K562 (cell line): ENCODE data around the gene LYPLA2. TPM values are rescaled to one million over a fixed set of nuclear protein-coding genes. Genes with fewer than 3 reads are reported as not detected.

Experiments used
- ADNP ChIP-seq: fragments of 200-800 bp; sonication (Bioruptor generic); IDR thresholded peaks from 2 replicates; pipeline ENCODE4 v1.6.1; 2016; ENCODE audit warnings: missing genetic modification characterization, missing compliant biosample characterization
- CREB3 ChIP-seq: fragments of 450-650 bp; conservative IDR thresholded peaks from 2 replicates; pipeline ENCODE4 v1.6.1; 2016; ENCODE audit warnings: missing genetic modification characterization, low read depth, mild to moderate bottlenecking, missing compliant biosample characterization, moderate library complexity
- DEAF1 ChIP-seq: fragments of 450-650 bp; formaldehyde crosslinking; IDR thresholded peaks from 2 replicates; pipeline ENCODE4 v1.4.0; 2020; ENCODE audit warnings: mild to moderate bottlenecking, moderate library complexity
- GABPB1 ChIP-seq: sonication (generic); formaldehyde crosslinking; IDR thresholded peaks from 2 replicates; pipeline ENCODE4 v1.8.0; 2022; ENCODE audit warnings: mild to moderate bottlenecking, missing genetic modification reagents
- HCFC1 ChIP-seq: IDR thresholded peaks from 2 replicates; pipeline ENCODE4 v1.6.1; 2012; ENCODE audit warnings: low read depth, low read length, improper control_type of control experiment
- LCOR ChIP-seq: sonication (generic); formaldehyde crosslinking; IDR thresholded peaks from 2 replicates; pipeline ENCODE4 v1.8.0; 2022; ENCODE audit warnings: mild to moderate bottlenecking, missing genetic modification reagents
- MXI1 ChIP-seq: IDR thresholded peaks from 2 replicates; pipeline ENCODE4 v1.6.1; 2011; ENCODE audit warnings: low read depth, mild to moderate bottlenecking, improper control_type of control experiment, low read length
- NR3C1 ChIP-seq: sonication (generic); formaldehyde crosslinking; IDR thresholded peaks from 2 replicates; pipeline ENCODE4 v1.8.1; 2022; ENCODE audit warnings: missing genetic modification reagents
- TFAM ChIP-seq: fragments of 250-450 bp; sonication (Bioruptor Pico); conservative IDR thresholded peaks from 2 replicates; pipeline ENCODE4 v1.5.0; 2021; ENCODE audit warnings: mild to moderate bottlenecking, moderate library complexity
- VEZF1 ChIP-seq: fragments of 200-800 bp; sonication (Bioruptor generic); IDR thresholded peaks from 2 replicates; pipeline ENCODE4 v1.6.1; 2017; ENCODE audit warnings: missing genetic modification characterization, missing compliant biosample characterization
- ZBTB49 ChIP-seq: sonication (generic); formaldehyde crosslinking; IDR thresholded peaks from 2 replicates; pipeline ENCODE4 v1.8.0; 2022; ENCODE audit warnings: missing genetic modification reagents, mild to moderate bottlenecking, borderline replicate concordance
- ZNF143 ChIP-seq: sonication (generic); formaldehyde crosslinking; IDR thresholded peaks from 2 replicates; pipeline ENCODE4 v1.9.0; 2022; ENCODE audit warnings: mild to moderate bottlenecking, missing genetic modification reagents
- ZNF830 ChIP-seq: fragments of 250-450 bp; sonication (Bioruptor Pico); IDR thresholded peaks from 2 replicates; pipeline ENCODE4 v1.5.0; 2021; ENCODE audit warnings: mild to moderate bottlenecking
- polyA plus RNA-seq, 8 experiments: library from polyadenylated mRNA; depleted of rRNA in 4 of 8; stranded (reverse) in 5 of 8; unstranded in 3 of 8; fragments of >200 nt; fragmentation: Nextera tagmentation in 2 of 8; fragmentation: Illumina TruSeq in 1 of 8; extraction: Ambion mirVana in 2 of 8; extraction: Trizol in 1 of 8; gene quantifications; 2 replicates each; pipeline versions ENCODE4 v1.2.1 to v1.2.3, GENCODE V29; 2011 to 2014; ENCODE audit warnings: inconsistent platforms in 1 of 8, missing spikeins in 1 of 8
- total RNA-seq, 7 experiments: library from RNA; depleted of rRNA in 6 of 7; stranded (reverse); fragments of >200 nt in 6 of 7; fragmentation: Illumina TruSeq in 2 of 7; extraction: Trizol in 2 of 7; gene quantifications; 2 replicates each; pipeline versions ENCODE4 v1.2.1 to v1.2.3, GENCODE V29; 2011 to 2021; ENCODE audit warnings: low replicate concordance in 1 of 7
- TF ChIP-seq, protein P1 (sequence below): fragments of 450-650 bp; IDR thresholded peaks from 2 replicates; pipeline ENCODE4 v1.6.1; 2016; ENCODE audit warnings: missing biosample characterization, missing genetic modification characterization
- TF ChIP-seq, protein P2 (sequence below): fragments of 450-650 bp; IDR thresholded peaks from 2 replicates; pipeline ENCODE4 v1.6.1; 2016
- TF ChIP-seq, protein P3 (sequence below): fragments of 250-450 bp; sonication (Bioruptor Pico); IDR thresholded peaks from 2 replicates; pipeline ENCODE4 v1.8.0; 2022; ENCODE audit warnings: moderate library complexity, mild to moderate bottlenecking, inconsistent platforms

The LYPLA2 gene
- total and polyA plus RNA-seq, 9 of the 15 experiments (the other 6 are each of a cell fraction or from before 2014, with no cell fraction given), result 3.9 to 128 (median 60.1) TPM

GRCh38 chr1:23743287-23744152 is 47.4 kb upstream of the LYPLA2 start, which contains the start of gene ELOA (continued):
- TF ChIP-seq ZBTB49 (CRISPR knock-in tag) (no peak), NR3C1 (CRISPR knock-in tag) (peak; percentile 85), ZNF143 (CRISPR knock-in tag) (peak; percentile 35; the same call in 1 of the 2 replicates), LCOR (CRISPR knock-in tag) (no peak), CREB3 (tag) (no peak), ZNF830 (CRISPR knock-in tag) (no peak), MXI1 (0 out of 2 replicates have a peak, but pooled peaks have one; percentile 75), TFAM (CRISPR knock-in tag) (no peak), ADNP (no peak), GABPB1 (CRISPR knock-in tag) (peak; percentile 83), DEAF1 (CRISPR knock-in tag) (no peak), HCFC1 (peak; percentile 72), VEZF1 (CRISPR knock-in tag) (peak; percentile 88)
- TF ChIP-seq, protein P1, sequence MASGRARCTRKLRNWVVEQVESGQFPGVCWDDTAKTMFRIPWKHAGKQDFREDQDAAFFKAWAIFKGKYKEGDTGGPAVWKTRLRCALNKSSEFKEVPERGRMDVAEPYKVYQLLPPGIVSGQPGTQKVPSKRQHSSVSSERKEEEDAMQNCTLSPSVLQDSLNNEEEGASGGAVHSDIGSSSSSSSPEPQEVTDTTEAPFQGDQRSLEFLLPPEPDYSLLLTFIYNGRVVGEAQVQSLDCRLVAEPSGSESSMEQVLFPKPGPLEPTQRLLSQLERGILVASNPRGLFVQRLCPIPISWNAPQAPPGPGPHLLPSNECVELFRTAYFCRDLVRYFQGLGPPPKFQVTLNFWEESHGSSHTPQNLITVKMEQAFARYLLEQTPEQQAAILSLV (tag), result no peak
- TF ChIP-seq, protein P2, sequence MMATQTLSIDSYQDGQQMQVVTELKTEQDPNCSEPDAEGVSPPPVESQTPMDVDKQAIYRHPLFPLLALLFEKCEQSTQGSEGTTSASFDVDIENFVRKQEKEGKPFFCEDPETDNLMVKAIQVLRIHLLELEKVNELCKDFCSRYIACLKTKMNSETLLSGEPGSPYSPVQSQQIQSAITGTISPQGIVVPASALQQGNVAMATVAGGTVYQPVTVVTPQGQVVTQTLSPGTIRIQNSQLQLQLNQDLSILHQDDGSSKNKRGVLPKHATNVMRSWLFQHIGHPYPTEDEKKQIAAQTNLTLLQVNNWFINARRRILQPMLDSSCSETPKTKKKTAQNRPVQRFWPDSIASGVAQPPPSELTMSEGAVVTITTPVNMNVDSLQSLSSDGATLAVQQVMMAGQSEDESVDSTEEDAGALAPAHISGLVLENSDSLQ, result peak; percentile 18; the same call in 1 of the 2 replicates
- TF ChIP-seq, protein P3, sequence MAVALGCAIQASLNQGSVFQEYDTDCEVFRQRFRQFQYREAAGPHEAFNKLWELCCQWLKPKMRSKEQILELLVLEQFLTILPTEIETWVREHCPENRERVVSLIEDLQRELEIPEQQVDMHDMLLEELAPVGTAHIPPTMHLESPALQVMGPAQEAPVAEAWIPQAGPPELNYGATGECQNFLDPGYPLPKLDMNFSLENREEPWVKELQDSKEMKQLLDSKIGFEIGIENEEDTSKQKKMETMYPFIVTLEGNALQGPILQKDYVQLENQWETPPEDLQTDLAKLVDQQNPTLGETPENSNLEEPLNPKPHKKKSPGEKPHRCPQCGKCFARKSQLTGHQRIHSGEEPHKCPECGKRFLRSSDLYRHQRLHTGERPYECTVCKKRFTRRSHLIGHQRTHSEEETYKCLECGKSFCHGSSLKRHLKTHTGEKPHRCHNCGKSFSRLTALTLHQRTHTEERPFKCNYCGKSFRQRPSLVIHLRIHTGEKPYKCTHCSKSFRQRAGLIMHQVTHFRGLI (CRISPR knock-in tag), result no peak
